Measurements from ENCODE around the gene SORCS2. TPM values are rescaled to one million over a fixed set of nuclear protein-coding genes. Genes with fewer than 3 reads are reported as not detected.

The SORCS2 gene
- total RNA-seq, 4 donors from 2014 or later: 0.53 to 9.9 (median 0.90) TPM

DNA sequence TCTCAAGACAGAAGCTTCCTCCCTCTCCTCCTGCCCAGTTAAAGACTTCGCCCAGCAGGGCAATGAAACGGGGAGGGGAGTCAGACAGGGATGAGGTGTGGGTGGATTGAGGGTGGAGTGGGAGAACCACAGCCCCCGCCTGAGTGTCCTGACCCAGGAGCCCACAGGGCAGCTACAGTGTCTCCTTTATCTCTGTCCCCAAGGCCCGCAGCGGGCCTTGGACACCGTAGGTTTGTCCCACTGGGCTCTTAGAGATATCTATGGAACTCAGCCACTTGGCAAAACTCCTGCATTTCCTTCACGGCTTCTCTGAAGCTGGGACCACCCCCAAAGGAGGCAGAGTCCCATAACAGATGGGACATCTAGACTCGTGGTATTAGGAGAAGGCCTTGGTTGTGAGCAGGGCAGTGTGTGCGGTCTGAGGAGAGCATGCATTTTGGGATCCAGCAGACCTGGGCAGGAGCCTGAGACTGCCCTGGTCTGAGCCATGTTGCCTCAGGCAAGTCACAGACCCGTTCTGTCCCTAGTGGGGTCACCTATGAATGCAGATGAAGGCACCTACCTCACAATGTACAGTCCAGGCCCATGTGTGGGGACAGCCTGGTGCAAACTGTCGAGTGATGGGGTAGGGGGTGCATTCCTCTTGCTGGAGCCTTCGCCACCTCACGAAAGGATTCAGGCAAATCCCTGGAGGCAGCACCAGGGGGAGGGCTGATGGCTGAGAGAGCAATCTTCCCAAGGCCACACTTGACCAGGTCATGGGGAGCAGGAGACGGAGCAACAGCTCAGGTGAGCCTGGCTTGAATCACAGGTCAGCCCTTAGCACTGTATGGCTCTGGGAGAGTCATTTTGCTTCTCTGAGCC is 468.1 kb downstream of the SORCS2 start:
- Histone ChIP-seq H3K4me3 (no peak overlapping the region), H3K4me1 (no peaks in the 10 kb centered on the region), H3K36me3 (no peaks in the 10 kb centered on the region), H3K27ac (no peak overlapping the region), H3K27me3 (no peaks in the 10 kb centered on the region), H3K9me3 (no peaks in the 10 kb centered on the region)
- no peak for DNase-seq
- TF ChIP-seq CTCF (IDR thresholded peaks at IDR 0.05): no peak
- no peak for TF ChIP-seq POLR2A (IDR thresholded peaks at IDR 0.05)

GRCh38 chr4:7661066-7661748 is 468.9 kb downstream of the SORCS2 start:
- DNase-seq: no peak
- TF ChIP-seq POLR2A (IDR thresholded peaks at IDR 0.05) (no peak), CTCF (IDR thresholded peaks at IDR 0.05) (no peak)
- Histone ChIP-seq H3K9me3 (no peaks in the 10 kb centered on the region), H3K27me3 (no peaks in the 10 kb centered on the region), H3K4me1 (no peaks in the 10 kb centered on the region), H3K27ac (no peak overlapping the region), H3K36me3 (no peaks in the 10 kb centered on the region), H3K4me3 (no peak overlapping the region)

DNA sequence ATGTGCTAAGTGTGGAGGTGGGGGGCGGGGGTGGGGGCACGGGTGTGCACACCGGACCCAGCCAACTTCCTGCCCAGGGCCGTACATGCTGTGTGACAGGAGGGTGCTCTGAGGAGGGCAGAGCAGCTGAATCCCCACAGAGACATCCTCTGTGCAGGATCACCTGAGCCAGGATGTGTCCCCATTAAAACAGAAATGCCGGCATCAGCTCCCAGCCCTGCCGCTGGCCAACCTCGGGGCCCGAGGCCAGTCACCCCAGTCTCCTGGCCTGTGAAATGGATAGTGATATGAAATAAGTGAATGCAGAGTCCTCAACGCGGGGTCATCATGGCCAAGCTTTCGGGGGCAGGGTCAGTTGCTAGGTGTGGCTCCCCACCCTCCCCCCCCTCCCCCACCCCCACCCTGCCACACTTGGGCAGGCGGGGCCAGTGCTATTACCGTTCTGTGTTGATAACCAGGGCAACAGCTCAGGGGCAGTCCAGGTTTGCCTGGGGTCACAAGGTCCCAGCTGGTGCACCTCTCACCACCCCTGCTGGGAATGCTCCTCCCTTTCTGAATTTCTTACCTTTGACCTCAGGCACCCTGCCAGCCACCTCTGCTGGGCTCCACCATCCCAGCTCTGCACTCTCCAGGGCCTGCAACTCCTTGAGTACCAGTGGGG is 469.6 kb downstream of the SORCS2 start:
- Histone ChIP-seq H3K4me3 (no peak overlapping the region), H3K27me3 (no peaks in the 10 kb centered on the region)
- no peak for TF ChIP-seq POLR2A (IDR thresholded peaks at IDR 0.05)
- no peak for TF ChIP-seq CTCF (IDR thresholded peaks at IDR 0.05)

GRCh38 chr4:7662507-7662846 is 470.1 kb downstream of the SORCS2 start:
- Histone ChIP-seq H3K27me3 (no peaks in the 10 kb centered on the region), H3K9me3 (no peaks in the 10 kb centered on the region), H3K36me3 (no peaks in the 10 kb centered on the region), H3K4me1 (no peaks in the 10 kb centered on the region), H3K27ac (no peak overlapping the region), H3K4me3 (no peak overlapping the region)
- no peak for DNase-seq
- no peak for TF ChIP-seq POLR2A (IDR thresholded peaks at IDR 0.05)
- no peak for TF ChIP-seq CTCF (IDR thresholded peaks at IDR 0.05)

More for the DNA sequence above, 469.6 kb downstream of the SORCS2 start:
- Histone ChIP-seq H3K9me3 (no peaks in the 10 kb centered on the region), H3K27ac (no peak overlapping the region), H3K4me1 (no peaks in the 10 kb centered on the region), H3K36me3 (no peaks in the 10 kb centered on the region)
- DNase-seq: no peak

DNA sequence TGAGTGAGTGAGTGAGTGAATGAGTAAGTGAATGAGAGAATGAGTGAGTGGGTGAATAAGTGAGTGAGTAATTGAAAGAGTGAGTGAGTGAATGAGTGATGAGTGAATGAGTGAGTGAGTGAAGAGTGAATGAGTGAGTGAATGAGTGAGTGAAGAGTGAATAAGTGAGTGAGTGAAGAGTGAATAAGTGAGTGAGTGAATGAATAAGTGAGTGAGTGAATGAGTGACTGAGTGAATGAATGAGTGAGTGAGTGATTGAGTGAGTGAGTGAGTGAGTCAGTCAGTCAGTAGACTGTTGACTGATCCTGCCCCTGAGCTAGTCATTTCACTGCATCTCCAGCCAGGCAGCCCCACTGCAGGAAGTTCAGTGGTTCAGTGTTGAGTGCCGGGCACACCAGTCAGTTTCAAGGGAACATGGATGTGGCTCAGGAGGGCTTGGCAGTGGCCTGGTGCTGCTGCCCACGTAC is 470.8 kb downstream of the SORCS2 start:
- Histone ChIP-seq H3K27me3 (no peaks in the 10 kb centered on the region), H3K4me1 (no peaks in the 10 kb centered on the region), H3K36me3 (no peaks in the 10 kb centered on the region), H3K4me3 (no peak overlapping the region), H3K9me3 (no peaks in the 10 kb centered on the region), H3K27ac (no peak overlapping the region)
- no peak for TF ChIP-seq POLR2A (IDR thresholded peaks at IDR 0.05)
- TF ChIP-seq CTCF (IDR thresholded peaks at IDR 0.05): no peak
- no peak for DNase-seq

All from Peyer's patch (tissue), 4 donors.